ENCODE results near the gene PARD3.

PARD3 gene

GRCh38 chr10:34135515-34135914 lies 679.6 kb downstream of the PARD3 start:
- no peak for DNase-seq

DNA sequence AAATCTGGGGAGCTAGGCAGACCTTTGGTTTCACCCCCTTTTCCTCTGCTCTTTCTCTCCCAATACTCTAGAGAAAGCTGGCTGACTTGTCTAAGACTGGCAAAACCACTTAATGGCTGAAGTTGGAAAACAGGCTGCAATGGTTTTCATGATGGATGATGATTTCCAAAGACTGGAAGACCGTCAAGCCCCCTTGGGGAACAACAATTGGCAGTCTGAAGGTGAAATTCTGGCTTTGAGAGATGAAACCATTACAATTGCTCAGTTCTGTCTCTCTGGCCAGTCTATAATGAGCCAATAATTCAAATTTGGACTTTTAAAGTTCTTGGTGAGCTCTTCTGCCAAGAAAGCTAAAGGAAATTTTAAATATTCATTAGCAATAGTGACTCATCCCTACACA lies 680.5 kb downstream of the PARD3 start:
- no peak for DNase-seq

DNA sequence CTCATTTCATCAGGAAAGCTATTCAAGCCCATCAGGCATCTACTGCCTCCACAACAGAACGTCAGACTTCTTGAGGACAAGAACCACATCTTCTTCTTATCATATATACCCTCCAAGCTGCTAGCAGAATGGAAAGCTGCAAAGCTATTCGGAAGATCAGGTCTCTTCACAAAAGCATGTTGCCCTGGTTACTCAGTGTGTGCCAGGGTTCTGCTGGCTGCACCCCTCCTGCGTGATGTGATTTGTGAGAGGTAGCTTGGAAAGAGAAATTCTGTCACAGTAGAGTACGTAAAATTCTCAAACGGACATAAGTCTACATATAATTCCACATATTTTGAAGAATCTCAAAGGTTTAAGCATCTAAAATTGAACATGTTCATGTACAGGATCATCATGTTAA lies 681.7 kb downstream of the PARD3 start:
- no peak for DNase-seq

- no peak for DNase-seq
Observed at GRCh38 chr10:34131152-34131551, 683.9 kb downstream of the PARD3 start.

- no peak for DNase-seq
Observed at GRCh38 chr10:34127676-34128075, 687.4 kb downstream of the PARD3 start.

DNA sequence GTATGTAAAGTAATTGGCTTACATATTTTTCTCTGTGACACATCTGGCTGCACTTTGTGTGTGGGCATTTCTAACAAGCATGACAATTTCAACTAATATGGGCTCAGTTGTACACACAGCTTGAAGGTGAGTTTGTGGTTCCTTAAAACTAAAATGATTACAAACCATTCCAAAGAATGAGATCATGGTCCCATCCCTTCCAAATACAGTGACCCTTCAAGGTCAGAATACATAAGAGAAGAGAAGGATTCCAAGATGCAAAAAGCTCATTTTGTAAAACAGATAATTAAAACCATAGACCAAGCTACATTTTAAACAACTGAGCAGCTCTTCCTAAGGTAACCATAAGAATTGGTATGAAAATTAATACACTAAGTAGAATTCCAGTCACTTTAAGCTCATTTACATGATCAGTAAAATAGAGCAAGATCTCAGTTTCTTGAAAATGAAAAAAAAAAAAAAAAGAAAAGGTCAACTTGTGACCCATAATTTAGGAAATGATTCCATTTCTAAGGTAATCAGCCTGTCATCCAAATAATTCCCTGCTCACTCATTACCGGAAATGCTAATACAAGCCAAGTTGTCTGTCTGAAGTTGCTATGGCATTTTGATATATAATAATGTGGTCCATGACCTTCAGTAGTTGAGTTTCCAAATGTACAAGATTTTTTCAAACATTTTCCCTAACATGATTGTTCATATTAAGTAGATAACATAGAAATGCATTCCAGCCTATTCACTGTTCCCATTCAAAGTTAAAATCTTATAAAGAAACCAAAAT lies 688.5 kb downstream of the PARD3 start:
- DNase-seq, result no peak

- no peak for DNase-seq
Observed at GRCh38 chr10:34125702-34126101, 689.4 kb downstream of the PARD3 start.

- no peak for DNase-seq
Observed at GRCh38 chr10:34124522-34125035, 690.5 kb downstream of the PARD3 start.

DNA sequence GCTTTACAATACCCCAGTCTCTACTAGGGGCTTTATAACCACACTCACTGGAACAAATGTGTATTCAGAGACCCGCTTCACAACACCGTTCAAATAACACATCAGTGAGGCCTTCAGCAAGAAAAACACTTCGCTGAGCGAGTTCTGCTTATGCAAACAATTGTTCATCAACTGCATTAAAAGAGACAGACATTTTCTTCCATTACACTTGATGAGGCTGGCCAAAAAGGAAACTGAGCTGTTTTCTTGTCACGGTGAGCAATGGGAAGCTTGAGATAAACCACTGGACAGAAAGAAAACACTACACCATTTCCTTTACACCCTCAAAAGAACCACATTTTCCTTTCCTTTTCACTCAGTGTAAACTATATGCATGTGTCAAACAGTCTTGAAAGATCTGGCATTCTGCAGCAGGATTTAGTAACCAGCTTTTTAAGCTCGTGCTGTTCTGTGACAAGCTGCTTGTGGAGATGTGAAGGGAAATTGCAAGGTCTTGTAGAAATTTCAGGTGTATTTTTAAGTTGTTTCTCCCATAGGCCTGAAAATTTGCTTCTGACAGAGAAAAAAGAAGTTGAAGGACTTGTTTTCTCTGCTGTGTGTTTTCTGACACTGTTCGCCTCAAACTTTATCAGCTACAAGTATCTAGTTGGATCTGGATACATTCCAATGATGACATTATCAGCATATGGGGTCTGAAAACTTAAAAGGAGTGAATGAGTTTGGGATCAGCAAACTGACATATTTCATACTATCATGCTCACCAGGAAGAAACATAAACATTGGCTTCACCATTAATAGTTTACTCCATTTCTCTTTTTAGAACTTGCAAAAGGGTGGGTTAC lies 693.1 kb downstream of the PARD3 start:
- no peak for DNase-seq

- no peak for DNase-seq
Observed at GRCh38 chr10:34121125-34121753, 693.9 kb downstream of the PARD3 start.

GRCh38 chr10:34119456-34119855 lies 695.6 kb downstream of the PARD3 start:
- no peak for DNase-seq

DNA sequence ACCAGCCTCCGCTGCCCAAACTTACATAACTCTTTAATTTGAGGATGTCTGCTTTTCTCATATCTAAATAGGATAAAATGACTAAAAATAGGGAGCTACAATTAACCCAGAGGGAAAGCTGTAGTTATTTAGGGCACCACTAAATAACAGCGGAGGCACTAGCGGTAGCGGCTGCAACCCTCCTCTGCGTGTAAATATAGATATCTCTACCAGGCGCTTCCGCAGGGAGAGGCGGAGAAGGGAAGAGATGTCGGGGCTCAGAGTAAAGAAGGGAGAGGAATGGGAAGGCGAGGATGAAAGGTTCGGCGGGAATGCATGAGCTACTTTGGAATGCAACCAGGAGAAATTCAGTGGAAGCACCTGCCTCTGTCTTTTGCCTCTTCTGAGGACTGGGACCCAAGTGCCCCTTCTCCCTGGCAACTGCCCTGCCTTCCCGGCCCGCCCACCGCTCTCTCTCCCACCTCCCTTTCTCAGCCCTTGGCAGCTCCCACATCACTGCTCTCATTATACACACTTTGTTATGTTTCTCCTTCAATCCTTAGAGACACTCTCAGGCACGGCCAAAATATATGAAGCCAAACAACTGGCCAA lies 698.3 kb downstream of the PARD3 start:
- DNase-seq, result no peak

GRCh38 chr10:34116220-34116641 lies 698.9 kb downstream of the PARD3 start:
- no peak for DNase-seq

DNA sequence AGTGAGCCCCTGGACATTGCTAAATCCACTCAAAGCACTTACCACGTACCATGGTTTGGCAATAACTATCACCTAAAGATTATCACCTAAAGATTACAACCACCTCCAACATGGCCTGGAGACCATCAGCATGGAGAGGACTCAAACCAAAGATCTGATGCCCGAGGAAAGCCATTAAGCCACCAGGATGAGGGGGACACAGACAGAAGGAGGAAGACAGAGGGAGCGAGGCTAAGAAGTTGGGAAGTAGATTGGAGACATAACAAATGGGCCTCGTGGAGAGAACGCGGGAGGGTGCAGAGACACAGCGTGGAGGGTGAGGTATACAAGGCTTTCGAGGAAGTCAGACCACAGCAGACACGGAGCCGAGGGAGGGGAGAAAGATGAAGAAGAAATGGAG lies 700.2 kb downstream of the PARD3 start:
- DNase-seq, result no peak

DNA sequence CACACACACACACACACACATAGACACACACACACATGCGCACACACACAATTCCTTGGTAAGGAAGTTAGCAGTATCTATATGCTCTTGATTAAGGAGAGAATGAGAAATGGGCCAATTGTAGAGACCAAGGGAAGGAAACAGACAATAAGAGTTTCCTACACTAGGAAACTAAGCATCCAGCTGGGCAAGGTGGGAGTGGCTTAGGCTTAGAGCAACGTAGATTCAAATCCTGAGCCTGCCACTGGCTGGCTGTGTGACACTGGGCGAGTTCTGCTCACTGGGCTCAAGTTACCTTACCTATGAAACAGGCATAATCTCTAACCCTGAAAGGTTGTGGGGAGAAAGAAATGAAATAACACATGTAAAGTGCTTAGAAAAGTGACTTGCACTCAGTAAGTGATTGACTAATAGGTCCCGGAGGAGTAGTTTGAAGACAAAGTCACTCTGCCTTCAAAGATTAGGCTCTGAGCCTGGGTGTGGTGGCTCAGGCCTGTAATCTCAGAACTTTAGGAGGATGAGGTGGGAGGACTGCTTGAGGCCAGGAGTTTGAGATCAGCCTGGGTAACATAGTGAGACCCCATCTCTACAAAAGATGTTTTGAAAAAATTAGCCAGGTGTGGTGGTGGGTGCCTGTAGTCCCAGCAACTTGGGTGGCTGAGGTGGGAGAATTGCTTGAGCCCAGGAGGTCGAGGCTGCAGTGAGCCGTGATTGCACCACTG lies 701.4 kb downstream of the PARD3 start:
- no peak for DNase-seq

- DNase-seq, result no peak
Observed at GRCh38 chr10:34112171-34112782, 702.8 kb downstream of the PARD3 start.

DNA sequence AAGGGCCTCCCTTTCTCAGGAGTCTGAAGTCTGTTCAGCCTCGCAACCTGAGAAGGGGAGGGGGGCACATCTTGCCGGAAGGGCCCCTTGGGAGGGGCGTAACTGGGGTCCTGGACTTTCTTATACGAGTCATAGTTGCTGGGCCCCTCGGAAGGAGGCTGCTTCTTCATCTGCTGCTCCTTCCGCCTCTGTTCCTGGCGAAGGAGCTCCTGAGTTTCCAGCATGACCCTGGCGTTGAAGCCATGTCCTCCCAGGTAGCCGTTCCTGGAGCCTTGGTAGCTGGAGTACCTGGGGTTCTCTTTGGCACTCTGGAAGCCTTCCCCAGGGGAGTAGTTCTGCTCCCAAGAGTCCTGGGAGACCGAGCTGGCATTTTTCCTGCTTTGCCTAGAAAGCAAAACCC lies 703.9 kb downstream of the PARD3 start:
- DNase-seq, result no peak

DNA sequence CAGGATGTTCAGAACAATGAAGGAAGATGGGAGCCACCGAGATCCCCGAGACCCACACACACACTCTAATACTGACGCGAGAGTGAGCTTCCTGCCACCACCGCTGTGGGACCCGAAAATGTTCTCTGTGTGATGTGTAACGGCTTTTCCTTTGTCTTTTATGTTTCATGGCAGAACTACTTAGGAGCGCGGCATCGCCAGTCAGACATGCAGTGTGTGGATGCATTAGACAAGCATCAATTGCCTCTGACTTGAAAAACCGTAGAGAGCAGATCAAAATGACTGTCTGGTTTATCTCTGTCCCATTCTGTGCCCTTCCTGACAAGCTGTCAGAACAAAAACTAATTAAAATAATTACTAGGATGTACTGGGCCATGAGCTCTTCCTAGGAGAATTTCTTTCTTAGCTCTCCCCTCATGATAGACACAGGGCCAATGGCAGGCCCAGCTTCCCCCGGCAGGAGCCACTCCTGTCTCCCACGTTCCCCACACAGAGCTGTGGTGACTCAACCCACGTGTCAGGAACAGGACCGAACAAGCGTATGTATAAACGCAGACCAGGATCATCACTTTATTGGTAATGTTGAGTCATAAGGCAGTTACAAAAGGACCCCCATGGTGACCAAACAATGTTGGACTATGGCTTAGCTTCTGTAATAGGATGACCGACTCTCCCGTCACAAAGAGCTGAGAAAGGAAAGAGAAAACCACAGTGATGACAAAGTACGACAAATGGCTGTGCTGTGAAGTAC lies 705.0 kb downstream of the PARD3 start:
- DNase-seq, result no peak

GRCh38 chr10:34109495-34109894 lies 705.6 kb downstream of the PARD3 start:
- DNase-seq, result no peak

DNA sequence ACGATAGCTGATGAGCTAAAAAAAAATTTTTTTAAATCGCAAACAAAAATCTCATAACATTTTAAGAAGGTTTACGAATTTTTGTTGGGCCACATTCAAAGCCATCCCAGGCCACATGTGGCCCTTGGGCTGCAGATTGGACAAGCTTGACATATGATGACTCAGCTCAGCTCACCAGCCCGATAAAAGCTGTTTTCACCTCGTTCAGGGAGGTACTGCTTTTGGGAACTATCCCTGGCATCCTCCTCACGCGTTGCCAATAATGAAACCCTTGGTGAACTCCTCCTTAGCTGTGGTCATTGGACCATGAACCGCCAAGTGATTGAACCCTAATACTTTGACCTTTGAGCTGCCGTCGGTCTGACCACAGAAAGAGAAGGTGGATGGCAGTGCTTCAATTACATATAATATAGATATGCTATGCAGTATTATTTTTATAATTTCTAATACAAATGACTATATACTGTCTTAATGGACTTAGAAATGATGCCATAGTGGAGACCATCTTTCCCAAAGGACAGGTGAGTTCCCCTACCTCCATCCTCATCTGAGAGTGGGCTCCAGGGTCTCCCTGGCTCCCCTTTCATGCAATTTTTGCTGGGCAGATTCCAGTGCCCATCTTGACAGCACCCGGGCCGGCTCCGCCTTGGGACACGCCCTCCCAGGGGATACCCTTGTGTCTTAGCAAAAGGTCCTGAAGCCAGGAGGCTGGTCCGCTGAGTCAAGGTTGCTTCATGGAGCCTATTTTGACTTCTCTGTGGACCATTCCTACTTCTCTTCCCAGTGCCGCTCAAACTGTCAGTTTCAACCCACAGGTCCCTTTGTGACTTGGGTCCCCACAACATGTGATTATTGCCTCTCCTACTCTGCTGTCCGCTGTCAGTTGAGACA lies 707.2 kb downstream of the PARD3 start:
- no peak for DNase-seq
